GM18526 (cell line): ENCODE data around the gene NOTCH4.

ENCODE experiments used
- POLR2A ChIP-seq: IDR thresholded peaks from 3 replicates; pipeline ENCODE4 v1.6.1; 2011; ENCODE audit not compliant: insufficient read length; ENCODE audit errors: extremely low read depth

The NOTCH4 gene

DNA sequence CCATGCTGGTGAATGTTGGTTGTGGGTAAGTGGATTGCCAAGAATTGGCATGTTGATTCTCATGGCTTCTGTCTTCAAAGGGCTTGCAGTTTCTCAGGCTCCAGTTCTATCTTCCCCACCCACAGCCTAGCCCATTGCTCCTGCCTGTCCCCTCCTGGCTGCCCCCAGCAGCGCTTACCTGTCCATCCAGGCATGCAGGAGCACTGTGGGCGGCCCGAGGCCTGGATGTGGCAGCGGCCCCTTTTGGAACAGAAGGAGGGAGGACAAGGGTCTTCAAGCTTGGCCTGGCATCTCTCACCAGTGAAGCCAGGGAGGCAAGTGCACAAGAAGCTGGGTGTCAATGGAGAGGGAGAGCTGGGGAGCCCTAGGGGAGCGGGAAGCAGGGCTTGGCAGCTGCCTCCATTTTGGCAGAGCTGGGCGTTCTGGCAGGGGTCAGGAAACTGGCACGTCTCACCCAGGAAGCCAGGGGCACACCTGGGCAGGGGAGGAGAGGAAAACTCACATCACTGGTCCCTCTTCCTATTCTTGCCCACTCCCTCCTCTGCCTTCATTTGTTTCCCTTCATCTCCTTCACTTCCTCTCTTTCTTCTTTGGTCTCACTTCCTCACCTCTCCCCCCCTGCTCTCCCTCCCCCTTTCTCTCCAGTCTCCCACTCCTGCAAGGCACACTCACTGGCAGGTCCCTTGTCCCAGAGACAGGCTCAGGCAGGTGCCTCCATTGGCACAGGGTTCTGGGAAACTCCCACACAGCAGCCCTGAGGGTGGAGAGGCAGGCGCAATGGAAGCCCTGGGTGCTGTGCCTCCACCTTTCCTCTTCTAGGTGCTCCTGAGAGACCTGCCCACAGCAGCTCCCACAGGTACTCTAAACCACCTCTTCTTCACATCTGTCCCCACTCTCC lies 1.3 kb downstream of the NOTCH4 start:
- no peak for TF ChIP-seq POLR2A

GRCh38 chr6:32220021-32220420 lies 3.8 kb downstream of the NOTCH4 start:
- no peak for TF ChIP-seq POLR2A

- no peak for TF ChIP-seq POLR2A
Measured at GRCh38 chr6:32218167-32218566, 5.7 kb downstream of the NOTCH4 start.

GRCh38 chr6:32216998-32217397 lies 6.9 kb downstream of the NOTCH4 start:
- no peak for TF ChIP-seq POLR2A

DNA sequence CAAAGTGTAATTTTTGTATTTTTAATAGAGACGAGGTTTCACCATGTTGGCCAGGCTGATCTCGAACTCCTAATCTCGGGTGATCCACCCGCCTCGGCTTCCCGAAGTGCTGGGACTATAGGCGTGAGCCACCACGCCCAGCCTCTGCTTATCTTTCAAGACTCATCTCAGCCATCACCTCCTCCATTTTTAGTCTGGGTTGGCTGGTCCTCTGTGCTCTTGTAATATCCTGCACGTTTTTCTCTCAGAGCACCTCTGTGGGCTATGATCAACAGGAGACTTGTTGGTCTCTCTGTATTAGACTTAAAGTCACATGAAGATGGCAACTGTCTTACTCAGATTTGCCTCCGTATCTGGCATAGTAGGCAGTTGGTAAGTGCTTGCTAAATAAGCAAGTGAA lies 7.6 kb downstream of the NOTCH4 start:
- no peak for TF ChIP-seq POLR2A

- TF ChIP-seq POLR2A: no peak
Measured at GRCh38 chr6:32215617-32216016, 8.2 kb downstream of the NOTCH4 start.

GRCh38 chr6:32214126-32214525 lies 9.7 kb downstream of the NOTCH4 start:
- no peak for TF ChIP-seq POLR2A

DNA sequence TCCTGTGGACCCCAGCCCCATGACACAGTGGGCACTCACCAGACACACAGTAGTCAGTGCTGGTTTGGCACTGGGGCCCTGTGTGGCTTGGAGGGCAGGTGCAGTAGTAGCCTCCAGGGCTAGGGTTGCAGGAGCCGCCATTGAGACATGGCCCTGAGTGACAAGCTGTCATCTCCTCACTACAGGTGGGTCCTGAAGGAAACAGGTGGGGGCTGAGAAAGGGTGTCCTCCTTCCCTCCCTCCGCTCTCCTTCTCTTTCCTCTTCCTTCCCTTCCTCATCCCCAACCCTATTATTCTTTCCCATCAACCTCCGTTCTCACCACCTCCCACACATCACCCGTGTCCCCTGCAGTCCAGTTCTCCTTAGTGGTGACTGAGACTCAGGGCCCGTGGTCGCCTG lies 10.2 kb downstream of the NOTCH4 start:
- TF ChIP-seq POLR2A: no peak

GRCh38 chr6:32212076-32212760 lies 11.6 kb downstream of the NOTCH4 start:
- no peak for TF ChIP-seq POLR2A

DNA sequence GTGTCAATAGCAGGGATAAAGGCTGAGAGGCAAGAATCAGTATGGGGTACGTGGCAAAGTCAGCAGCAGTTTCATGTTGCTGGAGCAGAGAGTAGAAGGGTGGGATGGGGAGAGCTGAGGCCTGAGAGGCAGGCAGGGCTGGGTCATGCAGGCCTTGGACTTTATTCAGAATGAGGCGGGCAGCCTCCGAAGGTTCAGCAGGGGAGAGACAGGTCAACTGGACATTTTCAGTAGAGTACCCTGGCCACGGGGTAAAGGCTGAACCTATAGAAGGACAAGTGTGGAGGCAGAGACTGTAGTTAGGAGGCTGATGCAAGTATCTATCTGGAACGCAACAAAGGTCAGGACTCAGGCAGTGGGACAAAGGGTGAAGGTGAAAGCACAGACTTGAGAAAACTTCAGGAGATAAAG lies 13.7 kb downstream of the NOTCH4 start:
- no peak for TF ChIP-seq POLR2A

DNA sequence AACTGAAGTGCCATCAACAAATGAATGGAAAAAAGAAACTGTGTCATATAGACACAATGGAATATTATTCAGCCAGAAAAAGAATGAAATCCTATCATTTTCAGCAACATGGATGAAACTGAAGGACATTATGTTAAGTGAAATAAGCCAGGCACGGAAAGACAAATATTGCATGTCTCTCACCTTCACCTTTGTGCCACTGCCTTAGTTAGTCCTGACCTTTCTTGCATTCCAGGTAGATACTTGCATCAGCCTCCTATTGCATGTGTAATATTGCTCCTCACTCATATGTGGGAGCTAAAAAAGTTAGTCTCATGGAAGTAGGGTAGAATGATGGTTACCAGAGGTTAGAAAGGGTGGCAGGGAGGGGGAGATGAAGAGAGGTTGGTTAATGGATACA lies 14.9 kb downstream of the NOTCH4 start:
- no peak for TF ChIP-seq POLR2A

- TF ChIP-seq POLR2A: no peak
Measured at GRCh38 chr6:32204268-32204715, 19.6 kb downstream of the NOTCH4 start.

GRCh38 chr6:32203426-32204267 lies 20.2 kb downstream of the NOTCH4 start:
- no peak for TF ChIP-seq POLR2A

GRCh38 chr6:32202186-32202585 lies 21.7 kb downstream of the NOTCH4 start:
- no peak for TF ChIP-seq POLR2A

DNA sequence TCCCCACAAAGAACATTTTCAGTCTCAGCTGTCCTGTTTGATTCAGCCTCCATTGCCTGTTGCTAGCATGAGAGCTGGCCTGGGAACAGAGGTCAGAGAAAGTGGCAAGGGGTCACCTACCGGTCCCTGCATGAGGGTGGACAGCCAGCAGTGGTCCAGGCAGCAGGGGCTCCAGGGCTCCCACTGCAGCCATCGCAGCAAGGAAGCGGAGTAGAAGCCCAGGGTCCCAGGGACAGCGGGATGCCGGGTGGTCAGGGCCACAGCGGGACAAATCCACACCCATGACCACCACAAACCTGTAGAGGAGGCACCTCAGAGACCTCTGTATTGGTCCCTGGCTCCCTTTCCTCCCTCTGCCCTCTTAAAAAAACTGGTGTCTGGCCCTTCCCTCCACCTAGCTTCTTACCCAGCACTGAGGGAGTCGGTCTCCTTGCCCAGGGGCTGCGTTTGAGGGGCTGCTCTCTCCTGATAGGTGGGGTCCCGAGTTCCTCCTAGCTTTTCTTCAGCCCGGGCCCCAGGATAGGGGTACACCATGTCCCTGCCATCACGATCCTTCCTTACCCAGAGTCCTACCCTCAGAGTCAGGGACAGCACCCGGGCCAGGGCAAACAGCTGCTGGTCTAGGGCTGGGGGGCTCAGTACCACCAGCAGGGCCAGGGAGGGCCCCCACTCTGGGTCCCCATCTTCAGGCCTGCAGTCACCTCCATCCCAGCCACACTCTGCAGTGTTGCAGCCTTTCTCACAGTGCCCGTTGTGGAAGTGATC lies 23.0 kb downstream of the NOTCH4 start:
- TF ChIP-seq POLR2A: no peak
